ENCODE results near the gene SLC6A12. TPM values are rescaled to one million over a fixed set of nuclear protein-coding genes. Genes with fewer than 3 reads are reported as not detected.

SLC6A12 gene
- total RNA-seq, 1 experiment from 2014 or later = 2.1 TPM

DNA sequence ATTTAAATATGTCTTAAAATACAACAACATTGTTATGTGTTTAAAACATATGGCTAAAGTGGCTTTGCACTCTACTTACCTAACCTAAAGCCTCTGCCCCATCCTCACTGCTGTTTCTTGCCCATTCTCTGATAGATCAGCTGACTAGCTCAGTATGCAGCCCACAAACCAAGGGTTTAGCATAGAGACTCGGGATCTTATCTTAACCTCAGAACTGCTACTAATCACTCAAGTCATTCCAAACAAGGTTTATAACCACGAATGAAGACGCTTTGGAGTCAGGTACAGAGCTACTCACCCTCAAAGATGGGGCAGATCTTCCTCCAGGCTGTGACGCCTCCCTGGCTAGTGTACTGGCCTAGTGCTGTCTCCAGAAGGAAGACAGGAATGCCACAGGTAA lies 29.4 kb upstream of the SLC6A12 start:
- H3K4me3 ChIP-seq (ENCODE audit: low read depth, low read length) = no peak overlapping the region
- no peaks in the 10 kb centered on the region for H3K4me1 Mint-ChIP-seq (ENCODE audit: low read depth, unreplicated experiment)
- BruUV-seq (replicated peaks) = no TSS peak
- H3K36me3 Mint-ChIP-seq (ENCODE audit: insufficient read depth, unreplicated experiment) = no peaks in the 10 kb centered on the region
- H3K4me1 ChIP-seq = no peaks in the 10 kb centered on the region
- no peak overlapping the region for H3K4me3 Mint-ChIP-seq (ENCODE audit: unreplicated experiment)
- intact Hi-C loops (cut with micrococcal nuclease; ENCODE audit: unreplicated experiment) = no loop called here
- TF ChIP-seq, protein P1, sequence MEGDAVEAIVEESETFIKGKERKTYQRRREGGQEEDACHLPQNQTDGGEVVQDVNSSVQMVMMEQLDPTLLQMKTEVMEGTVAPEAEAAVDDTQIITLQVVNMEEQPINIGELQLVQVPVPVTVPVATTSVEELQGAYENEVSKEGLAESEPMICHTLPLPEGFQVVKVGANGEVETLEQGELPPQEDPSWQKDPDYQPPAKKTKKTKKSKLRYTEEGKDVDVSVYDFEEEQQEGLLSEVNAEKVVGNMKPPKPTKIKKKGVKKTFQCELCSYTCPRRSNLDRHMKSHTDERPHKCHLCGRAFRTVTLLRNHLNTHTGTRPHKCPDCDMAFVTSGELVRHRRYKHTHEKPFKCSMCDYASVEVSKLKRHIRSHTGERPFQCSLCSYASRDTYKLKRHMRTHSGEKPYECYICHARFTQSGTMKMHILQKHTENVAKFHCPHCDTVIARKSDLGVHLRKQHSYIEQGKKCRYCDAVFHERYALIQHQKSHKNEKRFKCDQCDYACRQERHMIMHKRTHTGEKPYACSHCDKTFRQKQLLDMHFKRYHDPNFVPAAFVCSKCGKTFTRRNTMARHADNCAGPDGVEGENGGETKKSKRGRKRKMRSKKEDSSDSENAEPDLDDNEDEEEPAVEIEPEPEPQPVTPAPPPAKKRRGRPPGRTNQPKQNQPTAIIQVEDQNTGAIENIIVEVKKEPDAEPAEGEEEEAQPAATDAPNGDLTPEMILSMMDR (IDR thresholded peaks at IDR 0.05; ENCODE audit: insufficient read depth in 1 of 2, low read depth in 1 of 2, low read length in 1 of 2, severe bottlenecking in 1 of 2, unreplicated experiment in 1 of 2) = no peak
- no peak overlapping the region for H3K27ac Mint-ChIP-seq (ENCODE audit: unreplicated experiment)
- peaks cover 15% of the 10 kb centered on the region for H3K27me3 Mint-ChIP-seq (ENCODE audit: insufficient read depth, unreplicated experiment)
- H3K9me3 ChIP-seq = peaks cover 14% of the 10 kb centered on the region
- CTCF ChIA-PET = no interaction called here
- POLR2A ChIA-PET = no interaction called here
- peaks cover 31% of the 10 kb centered on the region for H3K9me3 Mint-ChIP-seq (ENCODE audit: unreplicated experiment)
- H3K27me3 ChIP-seq (replicated peaks; ENCODE audit: control insufficient read depth, insufficient read depth, low read length) = no peaks in the 10 kb centered on the region
- no peaks in the 10 kb centered on the region for H3K36me3 ChIP-seq (ENCODE audit: control insufficient read depth, insufficient read depth, low read length)
- peak in 1 of 2 experiments; percentile 22 for DNase-seq

DNA sequence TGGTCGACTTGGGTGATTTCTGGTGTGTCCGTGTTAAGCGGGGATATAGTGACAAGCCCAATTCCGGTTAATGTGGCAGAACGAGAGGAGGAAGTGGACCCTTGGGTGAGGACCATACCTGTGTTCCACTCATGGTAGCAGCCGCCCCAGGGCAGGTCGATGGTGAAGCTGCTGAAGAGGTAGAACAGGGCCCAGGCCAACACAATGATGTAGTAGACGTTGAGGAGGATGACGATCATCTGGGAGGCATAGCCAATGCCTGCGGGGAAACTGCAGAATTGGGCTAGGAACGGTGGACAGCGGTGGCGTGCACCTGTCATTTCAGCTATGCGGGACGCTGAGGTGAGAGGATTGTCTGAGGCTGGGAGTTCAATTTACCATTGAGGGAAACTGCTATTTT lies 28.5 kb upstream of the SLC6A12 start:
- DNase-seq = no peak
- ChIA-PET POLR2A (no interaction called here), CTCF (no interaction called here)
- peaks cover 22% of the 10 kb centered on the region for H3K9me3 Mint-ChIP-seq (ENCODE audit: unreplicated experiment)
- Histone ChIP-seq H3K4me1 (no peaks in the 10 kb centered on the region), H3K9me3 (peaks cover 19% of the 10 kb centered on the region), H3K36me3 (ENCODE audit: control insufficient read depth, insufficient read depth, low read length) (no peaks in the 10 kb centered on the region), H3K27me3 (replicated peaks; ENCODE audit: control insufficient read depth, insufficient read depth, low read length) (no peaks in the 10 kb centered on the region), H3K4me3 (ENCODE audit: low read depth, low read length) (no peak overlapping the region)
- no peaks in the 10 kb centered on the region for H3K4me1 Mint-ChIP-seq (ENCODE audit: low read depth, unreplicated experiment)
- BruUV-seq (replicated peaks) = no TSS peak
- TF ChIP-seq, protein P1 (IDR thresholded peaks at IDR 0.05; ENCODE audit: insufficient read depth in 1 of 2, low read depth in 1 of 2, low read length in 1 of 2, severe bottlenecking in 1 of 2, unreplicated experiment in 1 of 2) = no peak
- intact Hi-C loops (cut with micrococcal nuclease; ENCODE audit: unreplicated experiment) = no loop called here
- H3K27me3 Mint-ChIP-seq (ENCODE audit: insufficient read depth, unreplicated experiment) = peaks cover 10% of the 10 kb centered on the region
- H3K27ac Mint-ChIP-seq (ENCODE audit: unreplicated experiment) = no peak overlapping the region
- no peaks in the 10 kb centered on the region for H3K36me3 Mint-ChIP-seq (ENCODE audit: insufficient read depth, unreplicated experiment)
- no peak overlapping the region for H3K4me3 Mint-ChIP-seq (ENCODE audit: unreplicated experiment)

DNA sequence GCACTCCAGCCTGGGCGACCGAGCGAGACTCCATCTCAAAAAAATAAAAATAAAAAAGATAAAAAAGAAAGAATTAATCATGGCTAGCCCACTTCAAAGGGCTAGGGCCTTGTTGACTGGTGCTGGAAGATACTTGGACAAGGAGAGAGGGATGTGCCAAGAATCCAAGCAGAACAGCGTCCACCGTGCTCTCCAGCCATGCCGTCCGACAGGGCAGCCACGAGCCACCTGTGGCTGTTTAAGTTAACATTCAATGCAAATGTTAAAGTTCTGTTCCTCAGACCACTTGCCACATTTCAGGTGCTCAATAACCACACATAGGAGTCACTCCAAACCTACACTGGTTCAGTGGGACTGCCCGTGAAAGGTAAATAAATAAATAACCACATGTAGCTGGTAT lies 27.3 kb upstream of the SLC6A12 start:
- intact Hi-C loops (cut with micrococcal nuclease; ENCODE audit: unreplicated experiment) = no loop called here
- H3K4me1 ChIP-seq = no peaks in the 10 kb centered on the region
- no peaks in the 10 kb centered on the region for H3K36me3 ChIP-seq (ENCODE audit: control insufficient read depth, insufficient read depth, low read length)
- Mint-ChIP-seq H3K9me3 (ENCODE audit: unreplicated experiment) (peaks cover 15% of the 10 kb centered on the region), H3K4me3 (ENCODE audit: unreplicated experiment) (no peak overlapping the region), H3K4me1 (ENCODE audit: low read depth, unreplicated experiment) (no peaks in the 10 kb centered on the region), H3K27ac (ENCODE audit: unreplicated experiment) (no peak overlapping the region), H3K36me3 (ENCODE audit: insufficient read depth, unreplicated experiment) (no peaks in the 10 kb centered on the region), H3K27me3 (ENCODE audit: insufficient read depth, unreplicated experiment) (peaks cover 10% of the 10 kb centered on the region)
- CTCF ChIA-PET = no interaction called here
- no peak for DNase-seq
- POLR2A ChIA-PET = no interaction called here
- peaks cover 23% of the 10 kb centered on the region for H3K9me3 ChIP-seq
- TF ChIP-seq, protein P1 (IDR thresholded peaks at IDR 0.05; ENCODE audit: insufficient read depth in 1 of 2, low read depth in 1 of 2, low read length in 1 of 2, severe bottlenecking in 1 of 2, unreplicated experiment in 1 of 2) = no peak
- no peaks in the 10 kb centered on the region for H3K27me3 ChIP-seq (replicated peaks; ENCODE audit: control insufficient read depth, insufficient read depth, low read length)
- no peak overlapping the region for H3K4me3 ChIP-seq (ENCODE audit: low read depth, low read length)
- no TSS peak for BruUV-seq (replicated peaks)
